Measurements from ENCODE around the gene HYDIN.
A peak's percentile ranks its signal among the peaks of the same experiment; 100 is the strongest.
"Not testable (repeated sequence)": the region's sequence is repeated elsewhere in the genome, so short reads cannot be mapped to it uniquely, and the experiment has no call there.

Gene HYDIN

GRCh38 chr16:71083573-71083972, 146.9 kb downstream of the HYDIN start:
- DNase-seq, result not testable (repeated sequence)

- not testable (repeated sequence) for DNase-seq
These were observed 149.7 kb downstream of the HYDIN start for GRCh38 chr16:71080777-71081176.

GRCh38 chr16:71080262-71080661, 150.3 kb downstream of the HYDIN start:
- DNase-seq, result not testable (repeated sequence)

GRCh38 chr16:71070651-71071050, 159.9 kb downstream of the HYDIN start:
- not testable (repeated sequence) for DNase-seq

GRCh38 chr16:71069842-71070241, 160.7 kb downstream of the HYDIN start:
- not testable (repeated sequence) for DNase-seq

- DNase-seq, result not testable (repeated sequence)
These were observed 176.5 kb downstream of the HYDIN start for GRCh38 chr16:71053897-71054609.

GRCh38 chr16:71050307-71050706, 180.2 kb downstream of the HYDIN start:
- DNase-seq, result not testable (repeated sequence)

GRCh38 chr16:71039368-71040111, 191.0 kb downstream of the HYDIN start:
- not testable (repeated sequence) for DNase-seq

- not testable (repeated sequence) for DNase-seq
These were observed 192.1 kb downstream of the HYDIN start for GRCh38 chr16:71038421-71038820.

GRCh38 chr16:71037987-71038386, 192.5 kb downstream of the HYDIN start:
- not testable (repeated sequence) for DNase-seq

GRCh38 chr16:71028032-71028727, 202.3 kb downstream of the HYDIN start:
- not testable (repeated sequence) for DNase-seq

- DNase-seq, result not testable (repeated sequence)
These were observed 203.0 kb downstream of the HYDIN start for GRCh38 chr16:71027511-71027910.

- not testable (repeated sequence) for DNase-seq
These were observed 206.6 kb downstream of the HYDIN start for GRCh38 chr16:71023851-71024439.

GRCh38 chr16:71021961-71022537, 208.5 kb downstream of the HYDIN start:
- DNase-seq, result not testable (repeated sequence)

GRCh38 chr16:71019067-71019682, 211.3 kb downstream of the HYDIN start:
- DNase-seq, result peak; percentile 56

- DNase-seq, result not testable (repeated sequence)
These were observed 215.1 kb downstream of the HYDIN start for GRCh38 chr16:71015419-71015818.

- DNase-seq, result not testable (repeated sequence)
These were observed 220.9 kb downstream of the HYDIN start for GRCh38 chr16:71009440-71010223.

- not testable (repeated sequence) for DNase-seq
These were observed 224.0 kb downstream of the HYDIN start for GRCh38 chr16:71006516-71006915.

GRCh38 chr16:70999735-71000134, 230.8 kb downstream of the HYDIN start:
- peak; percentile 34 for DNase-seq

- DNase-seq, result not testable (repeated sequence)
These were observed 234.7 kb downstream of the HYDIN start for GRCh38 chr16:70995799-70996198.

GRCh38 chr16:70992511-70992910, 238.0 kb downstream of the HYDIN start:
- DNase-seq, result not testable (repeated sequence)

Measured in NCI-H146 (cell line).